Thyroid gland (tissue), 4 donors: ENCODE measurements around the gene PRSS50.

Experiments
- CTCF ChIP-seq, 6 experiments: fragments of 200-600 bp in 3 of 6; fragments of 450-650 bp in 3 of 6; sonication (generic) in 3 of 6; IDR thresholded peaks; one replicate each; pipeline ENCODE4 v1.5.1; 2016 to 2019; ENCODE audit warnings: antibody characterized with exemption in 6 of 6, mild to moderate bottlenecking in 2 of 6, inconsistent platforms in 1 of 6, moderate library complexity in 1 of 6
- POLR2A ChIP-seq, 2 donors: fragments of 450-650 bp; IDR thresholded peaks; one replicate each; pipeline ENCODE4 v1.6.1; 2017; ENCODE audit warnings: antibody characterized with exemption in 2 of 2, mild to moderate bottlenecking in 2 of 2, moderate library complexity in 1 of 2

- TF ChIP-seq CTCF (IDR thresholded peaks at IDR 0.05) (no peak), POLR2A (IDR thresholded peaks at IDR 0.05) (no peak)
These were observed 6.9 kb downstream of the PRSS50 start for GRCh38 chr3:46710671-46711295.
